Measurements from ENCODE around the gene ESRP2.

DNA sequence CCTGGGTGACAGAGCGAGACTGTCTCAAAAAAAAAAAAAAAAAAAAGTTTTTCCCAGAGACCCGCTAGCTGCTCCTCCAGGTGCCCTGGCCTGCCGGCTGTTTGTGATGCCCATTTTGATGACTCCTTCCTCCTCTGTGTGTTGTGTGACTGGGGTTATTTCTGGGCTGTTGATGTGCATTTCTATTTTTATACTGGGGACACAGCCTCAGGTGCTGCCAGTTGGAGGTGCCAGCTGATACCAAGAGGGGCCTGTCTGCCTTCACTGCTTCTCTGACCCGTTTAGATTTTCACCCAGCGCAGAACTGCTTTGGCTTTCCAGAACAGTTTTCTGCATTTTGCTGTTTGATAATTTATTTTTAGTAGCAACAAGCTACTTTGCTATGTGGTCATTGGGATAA, 15.9 kb upstream of the ESRP2 start:
- TF ChIP-seq POLR2A (IDR thresholded peaks at IDR 0.05), result no peak
- TF ChIP-seq, protein P1, sequence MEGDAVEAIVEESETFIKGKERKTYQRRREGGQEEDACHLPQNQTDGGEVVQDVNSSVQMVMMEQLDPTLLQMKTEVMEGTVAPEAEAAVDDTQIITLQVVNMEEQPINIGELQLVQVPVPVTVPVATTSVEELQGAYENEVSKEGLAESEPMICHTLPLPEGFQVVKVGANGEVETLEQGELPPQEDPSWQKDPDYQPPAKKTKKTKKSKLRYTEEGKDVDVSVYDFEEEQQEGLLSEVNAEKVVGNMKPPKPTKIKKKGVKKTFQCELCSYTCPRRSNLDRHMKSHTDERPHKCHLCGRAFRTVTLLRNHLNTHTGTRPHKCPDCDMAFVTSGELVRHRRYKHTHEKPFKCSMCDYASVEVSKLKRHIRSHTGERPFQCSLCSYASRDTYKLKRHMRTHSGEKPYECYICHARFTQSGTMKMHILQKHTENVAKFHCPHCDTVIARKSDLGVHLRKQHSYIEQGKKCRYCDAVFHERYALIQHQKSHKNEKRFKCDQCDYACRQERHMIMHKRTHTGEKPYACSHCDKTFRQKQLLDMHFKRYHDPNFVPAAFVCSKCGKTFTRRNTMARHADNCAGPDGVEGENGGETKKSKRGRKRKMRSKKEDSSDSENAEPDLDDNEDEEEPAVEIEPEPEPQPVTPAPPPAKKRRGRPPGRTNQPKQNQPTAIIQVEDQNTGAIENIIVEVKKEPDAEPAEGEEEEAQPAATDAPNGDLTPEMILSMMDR (IDR thresholded peaks at IDR 0.05), result no peak
- TF ChIP-seq POLR2AphosphoS5 (IDR thresholded peaks at IDR 0.05), result no peak
